ENCODE data around the gene PLCH2.
A peak's percentile ranks its signal among the peaks of the same experiment; 100 is the strongest.

PLCH2 gene

DNA sequence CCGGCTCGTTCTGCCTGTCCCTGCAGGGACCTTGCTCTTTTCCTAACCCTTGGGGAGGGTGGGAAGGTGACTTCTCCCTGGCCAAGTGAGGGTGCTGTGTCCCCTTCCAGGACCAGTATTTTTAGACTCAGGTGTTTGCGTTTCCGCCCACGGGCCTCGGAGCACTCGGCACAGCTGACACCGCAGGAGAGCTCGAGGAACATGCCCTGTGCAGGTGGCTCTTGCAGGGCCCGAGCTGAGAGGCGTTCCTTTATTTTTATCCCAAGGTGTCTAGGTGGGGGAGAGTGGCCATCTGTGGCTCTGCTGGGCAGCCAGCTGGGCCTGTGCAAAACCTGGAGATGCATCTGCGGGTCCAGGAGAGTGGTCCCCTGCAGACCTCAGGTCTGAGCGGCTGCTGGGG is 16.0 kb downstream of the PLCH2 start:
- no peak for TF ChIP-seq Cebpa-rat (IDR thresholded peaks at IDR 0.05)
- Histone ChIP-seq H3K9ac (no peak overlapping the region), H3K27ac (no peak overlapping the region), H3K36me3 (no peaks in the 10 kb centered on the region), H4K20me1 (peaks cover 9% of the 10 kb centered on the region; the same call in 1 of the 2 replicates), H3K4me3 (no peak overlapping the region), H3K4me1 (peaks cover 52% of the 10 kb centered on the region), H3K27me3 (no peaks in the 10 kb centered on the region), H3K4me2 (peak overlapping the region; percentile 98), H3K9me3 (peaks cover 15% of the 10 kb centered on the region)

GRCh38 chr1:2493218-2493617 is 17.1 kb downstream of the PLCH2 start:
- no peaks in the 10 kb centered on the region for H3K27me3 ChIP-seq
- H3K36me3 ChIP-seq, result no peaks in the 10 kb centered on the region
- H3K9me3 ChIP-seq, result peaks cover 13% of the 10 kb centered on the region
- H3K4me3 ChIP-seq, result no peak overlapping the region
- no peak overlapping the region for H3K27ac ChIP-seq
- peak overlapping the region; percentile 98 for H3K4me2 ChIP-seq
- peaks cover 63% of the 10 kb centered on the region for H3K4me1 ChIP-seq
- H3K9ac ChIP-seq, result no peak overlapping the region
- H4K20me1 ChIP-seq, result peaks cover 9% of the 10 kb centered on the region; the same call in 1 of the 2 replicates
- TF ChIP-seq Cebpa-rat (IDR thresholded peaks at IDR 0.05), result no peak

GRCh38 chr1:2493691-2494322 is 17.7 kb downstream of the PLCH2 start:
- Histone ChIP-seq H3K27me3 (no peaks in the 10 kb centered on the region), H4K20me1 (peaks cover 9% of the 10 kb centered on the region; the same call in 1 of the 2 replicates), H3K9ac (no peak overlapping the region), H3K27ac (0 out of 2 replicates have a peak overlapping the region, but pooled peaks have one; percentile 86), H3K4me1 (peaks cover 69% of the 10 kb centered on the region), H3K4me2 (peak overlapping the region; percentile 98), H3K36me3 (no peaks in the 10 kb centered on the region), H3K9me3 (peaks cover 8% of the 10 kb centered on the region), H3K4me3 (no peak overlapping the region)
- no peak for TF ChIP-seq Cebpa-rat (IDR thresholded peaks at IDR 0.05)

GRCh38 chr1:2494323-2494693 is 18.2 kb downstream of the PLCH2 start:
- Histone ChIP-seq H3K4me2 (peak overlapping the region; percentile 98), H4K20me1 (peaks cover 9% of the 10 kb centered on the region; the same call in 1 of the 2 replicates), H3K36me3 (no peaks in the 10 kb centered on the region), H3K9ac (no peak overlapping the region), H3K9me3 (peaks cover 2% of the 10 kb centered on the region), H3K27me3 (no peaks in the 10 kb centered on the region), H3K27ac (0 out of 2 replicates have a peak overlapping the region, but pooled peaks have one; percentile 86), H3K4me3 (no peak overlapping the region), H3K4me1 (peaks cover 74% of the 10 kb centered on the region)
- peak; percentile 76 for TF ChIP-seq Cebpa-rat (IDR thresholded peaks at IDR 0.05)

DNA sequence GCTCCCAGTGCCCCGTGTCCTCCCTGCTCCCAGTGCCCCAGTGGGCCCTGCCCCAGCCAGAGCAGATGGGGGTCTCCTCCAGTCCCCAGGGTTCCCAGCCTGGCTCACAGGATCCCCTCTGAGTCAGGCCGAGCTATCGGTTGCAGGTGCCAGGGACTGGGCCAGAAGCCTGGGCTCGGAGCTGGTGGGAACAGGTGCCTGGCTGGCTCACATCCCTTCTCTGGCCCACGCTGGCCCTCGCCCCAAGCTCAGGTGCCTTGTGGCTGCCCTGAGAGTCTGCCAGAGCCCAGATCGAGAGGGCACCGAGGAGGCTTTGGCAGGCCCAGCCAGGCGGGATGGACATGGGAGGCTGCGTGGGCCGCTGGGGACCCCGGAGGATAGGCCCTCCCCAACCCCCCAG is 18.9 kb downstream of the PLCH2 start:
- peak overlapping the region; percentile 98 for H3K4me2 ChIP-seq
- H3K4me3 ChIP-seq, result no peak overlapping the region
- H3K27ac ChIP-seq, result peak overlapping the region; percentile 86
- no peaks in the 10 kb centered on the region for H3K36me3 ChIP-seq
- peaks cover 81% of the 10 kb centered on the region for H3K4me1 ChIP-seq
- H4K20me1 ChIP-seq, result peaks cover 9% of the 10 kb centered on the region; the same call in 1 of the 2 replicates
- no peak for TF ChIP-seq Cebpa-rat (IDR thresholded peaks at IDR 0.05)
- peak overlapping the region; percentile 65; the same call in 1 of the 2 replicates for H3K9ac ChIP-seq
- H3K27me3 ChIP-seq, result no peaks in the 10 kb centered on the region
- H3K9me3 ChIP-seq, result no peaks in the 10 kb centered on the region

- Histone ChIP-seq H3K9ac (peak overlapping the region; percentile 65; the same call in 1 of the 2 replicates), H3K27me3 (no peaks in the 10 kb centered on the region), H3K4me1 (peaks cover 86% of the 10 kb centered on the region), H3K9me3 (no peaks in the 10 kb centered on the region), H3K36me3 (no peaks in the 10 kb centered on the region), H4K20me1 (peaks cover 9% of the 10 kb centered on the region; the same call in 1 of the 2 replicates), H3K4me3 (no peak overlapping the region), H3K27ac (peak overlapping the region; percentile 86), H3K4me2 (peak overlapping the region; percentile 98)
- TF ChIP-seq Cebpa-rat (IDR thresholded peaks at IDR 0.05), result no peak
These were observed 19.5 kb downstream of the PLCH2 start for GRCh38 chr1:2495546-2495945.

GRCh38 chr1:2496087-2496622 is 20.1 kb downstream of the PLCH2 start:
- no peaks in the 10 kb centered on the region for H3K27me3 ChIP-seq
- no peak for TF ChIP-seq Cebpa-rat (IDR thresholded peaks at IDR 0.05)
- H3K9me3 ChIP-seq, result no peaks in the 10 kb centered on the region
- no peaks in the 10 kb centered on the region for H3K36me3 ChIP-seq
- H4K20me1 ChIP-seq, result peaks cover 9% of the 10 kb centered on the region; the same call in 1 of the 2 replicates
- peak overlapping the region; percentile 65 for H3K9ac ChIP-seq
- peak overlapping the region; percentile 98 for H3K4me2 ChIP-seq
- peaks cover 91% of the 10 kb centered on the region for H3K4me1 ChIP-seq
- peak overlapping the region; percentile 86 for H3K27ac ChIP-seq
- peak overlapping the region; percentile 19; the same call in 1 of the 2 replicates for H3K4me3 ChIP-seq

- peak overlapping the region; percentile 86 for H3K27ac ChIP-seq
- H3K9me3 ChIP-seq, result no peaks in the 10 kb centered on the region
- H4K20me1 ChIP-seq, result peaks cover 9% of the 10 kb centered on the region; the same call in 1 of the 2 replicates
- peak overlapping the region; percentile 65; the same call in 1 of the 2 replicates for H3K9ac ChIP-seq
- H3K4me2 ChIP-seq, result peak overlapping the region; percentile 98
- peaks cover 97% of the 10 kb centered on the region for H3K4me1 ChIP-seq
- H3K36me3 ChIP-seq, result no peaks in the 10 kb centered on the region
- no peaks in the 10 kb centered on the region for H3K27me3 ChIP-seq
- peak overlapping the region; percentile 19; the same call in 1 of the 2 replicates for H3K4me3 ChIP-seq
- no peak for TF ChIP-seq Cebpa-rat (IDR thresholded peaks at IDR 0.05)
These were observed 20.7 kb downstream of the PLCH2 start for GRCh38 chr1:2496746-2497145.

- H3K27ac ChIP-seq, result peak overlapping the region; percentile 51
- peak overlapping the region; percentile 98 for H3K4me2 ChIP-seq
- H3K4me1 ChIP-seq, result peaks cover 97% of the 10 kb centered on the region
- H3K36me3 ChIP-seq, result no peaks in the 10 kb centered on the region
- no peaks in the 10 kb centered on the region for H3K27me3 ChIP-seq
- H3K9me3 ChIP-seq, result no peaks in the 10 kb centered on the region
- no peak for TF ChIP-seq Cebpa-rat (IDR thresholded peaks at IDR 0.05)
- no peak overlapping the region for H3K9ac ChIP-seq
- H3K4me3 ChIP-seq, result no peak overlapping the region
- H4K20me1 ChIP-seq, result peaks cover 9% of the 10 kb centered on the region; the same call in 1 of the 2 replicates
These were observed 21.8 kb downstream of the PLCH2 start for GRCh38 chr1:2497891-2498290.

DNA sequence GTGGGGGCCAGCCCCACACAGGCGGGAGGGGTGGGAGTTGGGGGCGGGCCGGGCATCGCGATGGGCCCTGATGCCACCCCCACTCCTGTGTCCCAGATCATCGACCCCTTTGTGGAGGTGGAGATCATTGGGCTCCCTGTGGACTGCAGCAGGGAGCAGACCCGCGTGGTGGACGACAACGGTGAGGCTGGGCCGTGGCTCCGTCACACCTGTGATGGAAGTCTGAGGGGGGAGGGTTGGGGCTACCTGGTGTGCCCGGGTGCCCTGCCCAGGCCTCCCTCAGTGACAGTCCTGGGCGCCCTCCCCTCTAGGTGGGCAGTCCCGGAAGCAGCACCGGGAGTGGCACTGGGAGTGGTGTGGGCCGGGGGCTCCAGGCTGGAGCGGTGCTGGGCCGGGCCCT is 22.6 kb downstream of the PLCH2 start:
- Histone ChIP-seq H3K27ac (peak overlapping the region; percentile 85), H3K9ac (no peak overlapping the region), H3K4me2 (peak overlapping the region; percentile 98), H4K20me1 (peaks cover 9% of the 10 kb centered on the region; the same call in 1 of the 2 replicates), H3K9me3 (no peaks in the 10 kb centered on the region), H3K27me3 (no peaks in the 10 kb centered on the region), H3K36me3 (no peaks in the 10 kb centered on the region), H3K4me3 (no peak overlapping the region), H3K4me1 (peaks cover 89% of the 10 kb centered on the region)
- no peak for TF ChIP-seq Cebpa-rat (IDR thresholded peaks at IDR 0.05)
